Karpas-422 (cell line): ENCODE measurements around the gene UBE2Q2. TPM values are rescaled to one million over a fixed set of nuclear protein-coding genes. Genes with fewer than 3 reads are reported as not detected.
"Not testable (repeated sequence)": the region's sequence is repeated elsewhere in the genome, so short reads cannot be mapped to it uniquely, and the experiment has no call there.

ENCODE experiments used
- DNase-seq: peaks from one replicate; pipeline ENCODE4 v3.0.0-alpha.2; 2015
- H2AFZ ChIP-seq: fragments of 200-600 bp; sonication (generic); 2 replicates; pipeline ENCODE4 v1.6.1; 2014; ENCODE audit warnings: antibody characterized with exemption, low read length, mixed read lengths
- H3K27ac ChIP-seq: fragments of 200-600 bp; sonication (generic); 2 replicates; pipeline ENCODE4 v1.5.1; 2014; ENCODE audit warnings: mild to moderate bottlenecking, low read length, moderate library complexity
- H3K27me3 ChIP-seq: fragments of 200-600 bp; sonication (generic); 2 replicates; pipeline ENCODE4 v1.6.1; 2014; ENCODE audit warnings: low read length, mixed read lengths
- H3K36me3 ChIP-seq: fragments of 200-600 bp; sonication (generic); 2 replicates; pipeline ENCODE4 v1.6.1; 2014; ENCODE audit warnings: low read length, mixed read lengths; ENCODE audit not compliant: insufficient read depth
- H3K4me1 ChIP-seq: fragments of 200-600 bp; sonication (generic); 2 replicates; pipeline ENCODE4 v1.6.1; 2014; ENCODE audit warnings: mild to moderate bottlenecking, low read length, mixed read lengths
- H3K4me2 ChIP-seq: fragments of 200-600 bp; sonication (generic); 2 replicates; pipeline ENCODE4 v1.6.1; 2014; ENCODE audit warnings: low read length, low read depth, mild to moderate bottlenecking; ENCODE audit not compliant: poor library complexity, severe bottlenecking
- H3K4me3 ChIP-seq: fragments of 200-600 bp; sonication (generic); 2 replicates; pipeline ENCODE4 v1.5.1; 2014; ENCODE audit warnings: mild to moderate bottlenecking, antibody characterized with exemption, low read length, mixed read lengths
- H3K79me2 ChIP-seq: fragments of 200-600 bp; sonication (generic); 2 replicates; pipeline ENCODE4 v1.6.1; 2014; ENCODE audit warnings: mild to moderate bottlenecking, low read length, mixed read lengths
- H3K9ac ChIP-seq: fragments of 200-600 bp; sonication (generic); 2 replicates; pipeline ENCODE4 v1.6.0; 2014; ENCODE audit warnings: low read length
- H3K9me2 ChIP-seq: fragments of 200-600 bp; sonication (generic), shearing (Covaris generic); replicated peaks from 2 replicates; pipeline ENCODE4 v1.6.0; 2014; ENCODE audit warnings: mild to moderate bottlenecking, low read length, moderate library complexity; ENCODE audit not compliant: insufficient read depth
- H3K9me3 ChIP-seq: fragments of 300-700, 200-600 bp; sonication (generic); 2 replicates; pipeline ENCODE4 v1.6.1; 2014; ENCODE audit warnings: low read length, mixed read lengths
- H4K20me1 ChIP-seq: fragments of 200-600 bp; sonication (generic); 2 replicates; pipeline ENCODE4 v1.6.1; 2014; ENCODE audit warnings: mild to moderate bottlenecking, antibody characterized with exemption, low read length, low read depth; ENCODE audit not compliant: insufficient read depth
- total RNA-seq: library from RNA; depleted of rRNA; stranded (reverse); fragments of >200 nt; shearing (Covaris generic); gene quantifications from 2 replicates; pipeline ENCODE4 v1.2.3, GENCODE V29; 2014; ENCODE audit warnings: low replicate concordance

The UBE2Q2 gene
- total RNA-seq, 1 experiment from 2014 or later: 36.3 TPM

GRCh38 chr15:75844629-75845335 is 1.5 kb downstream of the UBE2Q2 start:
- Histone ChIP-seq H3K9ac (peak overlapping the region; percentile 90), H3K4me1 (peaks cover 45% of the 10 kb centered on the region)

GRCh38 chr15:75849167-75849566 is 5.9 kb downstream of the UBE2Q2 start:
- Histone ChIP-seq H3K4me1 (peaks cover 42% of the 10 kb centered on the region), H3K9ac (no peak overlapping the region), H3K79me2 (peaks cover 96% of the 10 kb centered on the region)

More at GRCh38 chr15:75844629-75845335, 1.5 kb downstream of the UBE2Q2 start:
- peaks cover 17% of the 10 kb centered on the region for H4K20me1 ChIP-seq
- peak overlapping the region; percentile 91; the same call in 1 of the 2 replicates for H2AFZ ChIP-seq
- peak overlapping the region; percentile 100 for H3K4me2 ChIP-seq
- H3K27ac ChIP-seq: no peak overlapping the region
- peak overlapping the region; percentile 80 for H3K4me3 ChIP-seq
- no peak for DNase-seq
- H3K27me3 ChIP-seq: 0 out of 2 replicates have a peak, but pooled peaks cover 2% of the 10 kb centered on the region
- no peaks in the 10 kb centered on the region for H3K9me3 ChIP-seq
- peaks cover 57% of the 10 kb centered on the region for H3K79me2 ChIP-seq
- H3K9me2 ChIP-seq: no peaks in the 10 kb centered on the region
- H3K36me3 ChIP-seq: no peaks in the 10 kb centered on the region

GRCh38 chr15:75850708-75851107 is 7.5 kb downstream of the UBE2Q2 start:
- H2AFZ ChIP-seq: no peak overlapping the region
- H3K9me2 ChIP-seq: no peaks in the 10 kb centered on the region
- DNase-seq: no peak
- peaks cover 86% of the 10 kb centered on the region for H3K79me2 ChIP-seq
- H3K4me2 ChIP-seq: no peak overlapping the region
- H3K27me3 ChIP-seq: no peaks in the 10 kb centered on the region
- H3K4me3 ChIP-seq: no peak overlapping the region
- H3K27ac ChIP-seq: no peak overlapping the region
- H3K9me3 ChIP-seq: no peaks in the 10 kb centered on the region
- H4K20me1 ChIP-seq: peaks cover 2% of the 10 kb centered on the region; the same call in 1 of the 2 replicates
- no peak overlapping the region for H3K9ac ChIP-seq
- 0 out of 2 replicates have a peak, but pooled peaks cover 2% of the 10 kb centered on the region for H3K36me3 ChIP-seq
- peaks cover 27% of the 10 kb centered on the region for H3K4me1 ChIP-seq

More at GRCh38 chr15:75849167-75849566, 5.9 kb downstream of the UBE2Q2 start:
- no peaks in the 10 kb centered on the region for H3K36me3 ChIP-seq
- no peak overlapping the region for H3K27ac ChIP-seq
- no peak overlapping the region for H3K4me3 ChIP-seq
- no peaks in the 10 kb centered on the region for H3K27me3 ChIP-seq
- peaks cover 17% of the 10 kb centered on the region for H4K20me1 ChIP-seq
- no peak overlapping the region for H3K4me2 ChIP-seq
- H3K9me2 ChIP-seq: no peaks in the 10 kb centered on the region
- DNase-seq: no peak
- no peaks in the 10 kb centered on the region for H3K9me3 ChIP-seq
- H2AFZ ChIP-seq: no peak overlapping the region

GRCh38 chr15:75851566-75851965 is 8.3 kb downstream of the UBE2Q2 start:
- peaks cover 26% of the 10 kb centered on the region for H3K4me1 ChIP-seq
- H3K4me2 ChIP-seq, H3K9ac ChIP-seq, H3K4me3 ChIP-seq, H3K27me3 ChIP-seq, H2AFZ ChIP-seq, H3K27ac ChIP-seq, H4K20me1 ChIP-seq, H3K9me3 ChIP-seq, H3K9me2 ChIP-seq, H3K36me3 ChIP-seq, DNase-seq: not testable (repeated sequence)
- peaks cover 84% of the 10 kb centered on the region for H3K79me2 ChIP-seq

GRCh38 chr15:75857886-75858285 is 14.6 kb downstream of the UBE2Q2 start:
- no peak for DNase-seq
- H3K4me3 ChIP-seq: no peak overlapping the region
- no peak overlapping the region for H3K4me2 ChIP-seq
- H3K79me2 ChIP-seq: peaks cover 48% of the 10 kb centered on the region
- no peaks in the 10 kb centered on the region for H3K9me3 ChIP-seq
- no peak overlapping the region for H3K27ac ChIP-seq
- no peaks in the 10 kb centered on the region for H4K20me1 ChIP-seq
- no peaks in the 10 kb centered on the region for H3K27me3 ChIP-seq
- H3K4me1 ChIP-seq: no peaks in the 10 kb centered on the region
- 0 out of 2 replicates have a peak, but pooled peaks cover 6% of the 10 kb centered on the region for H3K36me3 ChIP-seq
- H3K9me2 ChIP-seq: no peaks in the 10 kb centered on the region
- no peak overlapping the region for H3K9ac ChIP-seq
- no peak overlapping the region for H2AFZ ChIP-seq

GRCh38 chr15:75861750-75862402 is 18.6 kb downstream of the UBE2Q2 start:
- H4K20me1 ChIP-seq: no peaks in the 10 kb centered on the region; the same call in 1 of the 2 replicates
- no peak overlapping the region for H2AFZ ChIP-seq
- peaks cover 5% of the 10 kb centered on the region for H3K4me1 ChIP-seq
- 0 out of 2 replicates have a peak, but pooled peaks cover 3% of the 10 kb centered on the region for H3K36me3 ChIP-seq
- no peaks in the 10 kb centered on the region for H3K9me3 ChIP-seq
- peaks cover 44% of the 10 kb centered on the region for H3K79me2 ChIP-seq
- H3K9ac ChIP-seq: no peak overlapping the region
- DNase-seq: no peak
- H3K4me2 ChIP-seq: no peak overlapping the region
- no peaks in the 10 kb centered on the region for H3K27me3 ChIP-seq
- H3K4me3 ChIP-seq: no peak overlapping the region
- H3K9me2 ChIP-seq: no peaks in the 10 kb centered on the region
- H3K27ac ChIP-seq: no peak overlapping the region

- Histone ChIP-seq H4K20me1 (no peaks in the 10 kb centered on the region; the same call in 1 of the 2 replicates), H3K4me3 (no peak overlapping the region), H3K4me1 (peaks cover 14% of the 10 kb centered on the region), H3K9me2 (no peaks in the 10 kb centered on the region), H3K27ac (no peak overlapping the region), H2AFZ (no peak overlapping the region), H3K79me2 (peaks cover 43% of the 10 kb centered on the region), H3K9me3 (no peaks in the 10 kb centered on the region), H3K27me3 (no peaks in the 10 kb centered on the region), H3K4me2 (no peak overlapping the region), H3K9ac (no peak overlapping the region), H3K36me3 (0 out of 2 replicates have a peak, but pooled peaks cover 3% of the 10 kb centered on the region)
- DNase-seq: no peak
Measured at GRCh38 chr15:75862796-75863195, 19.5 kb downstream of the UBE2Q2 start.
